Lung (tissue), 12 donors: ENCODE data around the gene MPP2. TPM values are rescaled to one million over a fixed set of nuclear protein-coding genes. Genes with fewer than 3 reads are reported as not detected.

Experiments
- ATAC-seq: fragments of 200-7000 bp; cut with Tn5 transposase; one replicate; pipeline ENCODE4 v1.9.1; 2020; ENCODE audit warnings: moderate number of reproducible peaks; ENCODE audit not compliant: insufficient read depth, low FRiP score
- DNase-seq, 3 donors: peaks; one replicate each; pipeline ENCODE4 v3.0.0-alpha.2; 2013 to 2017
- H3K27ac ChIP-seq, 2 donors: one replicate each; pipeline ENCODE4 v1.5.1; 2013; ENCODE audit warnings: mild to moderate bottlenecking in 2 of 2, moderate library complexity in 2 of 2, control low read depth in 1 of 2, inconsistent platforms in 1 of 2, low read depth in 1 of 2, low read length in 1 of 2
- H3K27me3 ChIP-seq, 3 donors: one replicate each; pipeline ENCODE4 v1.5.1; 2013; ENCODE audit warnings: low read length in 2 of 3; ENCODE audit not compliant: control insufficient read depth in 3 of 3, insufficient read depth in 3 of 3
- H3K36me3 ChIP-seq, 4 donors: one replicate each; pipeline ENCODE4 v1.5.1; 2013; ENCODE audit warnings: low read length in 4 of 4, mild to moderate bottlenecking in 1 of 4, moderate library complexity in 1 of 4; ENCODE audit not compliant: control insufficient read depth in 4 of 4, insufficient read depth in 4 of 4
- H3K4me1 ChIP-seq, 5 donors: one replicate each; pipeline ENCODE4 v1.5.1; 2013; ENCODE audit warnings: low read length in 5 of 5, mild to moderate bottlenecking in 2 of 5, moderate library complexity in 1 of 5; ENCODE audit not compliant: control insufficient read depth in 5 of 5, insufficient read depth in 5 of 5
- H3K4me3 ChIP-seq: one replicate; pipeline ENCODE4 v1.5.1; 2013; ENCODE audit warnings: mild to moderate bottlenecking, control low read depth, moderate library complexity
- H3K9ac ChIP-seq, 2 donors: one replicate each; pipeline ENCODE4 v1.5.1; 2013; ENCODE audit warnings: low read length in 2 of 2, control low read depth in 1 of 2; ENCODE audit not compliant: insufficient read depth in 1 of 2
- H3K9me3 ChIP-seq, 4 donors: one replicate each; pipeline ENCODE4 v1.5.1; 2013; ENCODE audit warnings: low read length in 3 of 4, mild to moderate bottlenecking in 1 of 4, moderate library complexity in 1 of 4; ENCODE audit not compliant: control insufficient read depth in 4 of 4, insufficient read depth in 3 of 4
- CTCF ChIP-seq: IDR thresholded peaks from 2 replicates; pipeline ENCODE4 v1.5.1; 2012; ENCODE audit warnings: mild to moderate bottlenecking; ENCODE audit errors: control extremely low read depth, extremely low read depth
- WGBS, 2 donors: extraction: QIAGEN DNeasy Blood & Tissue Kit; methylation state at CpG; one replicate each; pipeline ENCODE4 v1.1.7; 2013; 5-methylcytosine and 5-hydroxymethylcytosine counted together
- polyA plus RNA-seq, 2 donors: library from polyadenylated mRNA; stranded (reverse); fragments of 200-250 nt; gene quantifications; one replicate each; pipeline ENCODE4 v1.2.1, GENCODE V29; 2013
- total RNA-seq, 2 donors: library from RNA; depleted of rRNA in 1 of 2; stranded (reverse); fragments of >200 nt in 1 of 2; gene quantifications; one replicate each; pipeline ENCODE4 v1.2.1, GENCODE V29; 2014 to 2021
- donor health status: control.
- donor health status: control.
- donor health status: Bipolar disorder and iron deficiency.
- donor health status: healthy.
- donor health status: DM: yes; HTN: yes; CAD: no.

MPP2 gene
- total and polyA plus RNA-seq, 4 donors = 0.24 to 1.3 (median 0.69) TPM

DNA sequence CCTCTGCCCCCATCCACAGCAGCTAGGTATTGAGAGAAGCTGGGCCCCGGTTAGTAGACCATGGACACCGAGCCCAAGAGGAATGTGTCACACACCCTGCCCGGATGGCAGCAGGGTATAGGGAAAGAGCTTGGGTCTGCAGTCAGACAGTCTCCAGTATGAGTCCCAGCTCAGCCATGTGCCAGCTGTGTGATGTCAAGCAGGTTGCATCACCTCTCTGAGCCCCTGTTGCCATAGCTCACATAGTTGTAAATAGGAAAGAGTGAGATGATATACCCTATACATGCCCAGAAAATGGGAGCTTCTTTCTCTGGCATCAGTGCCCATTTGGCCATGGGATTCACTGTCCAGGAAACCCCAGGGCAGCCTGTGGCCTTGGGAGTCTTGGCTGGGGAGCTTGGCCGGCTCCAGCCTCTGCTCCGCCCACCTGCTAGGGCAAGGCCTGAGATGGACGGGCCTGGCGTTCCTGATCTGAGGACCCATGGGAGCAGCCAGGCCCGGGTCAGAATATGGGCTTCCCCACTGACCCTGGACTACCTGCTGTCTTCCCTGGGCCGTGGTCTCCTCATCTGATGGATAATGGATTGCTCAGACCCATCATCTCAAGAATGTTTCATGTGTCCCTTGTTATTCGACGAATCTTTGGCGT is 47.1 kb downstream of the MPP2 start:
- peak overlapping the region; percentile 9 to 21 for H3K27ac ChIP-seq
- H3K9me3 ChIP-seq = no peaks in the 10 kb centered on the region
- H3K36me3 ChIP-seq = no peaks in the 10 kb centered on the region
- no peak overlapping the region for H3K9ac ChIP-seq
- H3K27me3 ChIP-seq = no peaks in the 10 kb centered on the region
- TF ChIP-seq CTCF = no peak
- ATAC-seq (no peak), DNase-seq (no peak)
- peaks cover 0 to 14% (median 5%) of the 10 kb centered on the region in 5 donors for H3K4me1 ChIP-seq
- no peak overlapping the region for H3K4me3 ChIP-seq
- WGBS, 2 donors = 86 to 92% methylated on average over 12 of the region's 12 CpGs

- WGBS, 2 donors = 56 to 69% methylated on average over 12 of the region's 12 CpGs
- peaks cover 0 to 3% (median 0%) of the 10 kb centered on the region in 3 donors for H3K27me3 ChIP-seq
- DNase-seq (peak in 1 of 3 donors; percentile 16), ATAC-seq (no peak)
- H3K27ac ChIP-seq = peak overlapping the region; percentile 2 to 46
- peaks cover 0 to 14% (median 5%) of the 10 kb centered on the region in 5 donors for H3K4me1 ChIP-seq
- H3K36me3 ChIP-seq = no peaks in the 10 kb centered on the region
- no peak overlapping the region for H3K4me3 ChIP-seq
- H3K9ac ChIP-seq = no peak overlapping the region
- no peaks in the 10 kb centered on the region for H3K9me3 ChIP-seq
- no peak for TF ChIP-seq CTCF
Measured at GRCh38 chr17:43857957-43858600, 49.3 kb downstream of the MPP2 start.

- Histone ChIP-seq H3K4me3 (no peak overlapping the region), H3K27me3 (peaks cover 0 to 3% (median 0%) of the 10 kb centered on the region in 3 donors), H3K9ac (no peak overlapping the region), H3K9me3 (no peaks in the 10 kb centered on the region), H3K4me1 (peaks cover 0 to 14% (median 5%) of the 10 kb centered on the region in 5 donors), H3K36me3 (no peaks in the 10 kb centered on the region), H3K27ac (peak overlapping the region in 1 of 2 donors; percentile 46)
- 95 to 99% methylated on average over 5 of the region's 5 CpGs for WGBS, 2 donors
- DNase-seq (no peak), ATAC-seq (no peak)
- TF ChIP-seq CTCF = no peak
Measured at GRCh38 chr17:43857141-43857540, 50.2 kb downstream of the MPP2 start.
